ENCODE data around the gene AMHR2. TPM values are rescaled to one million over a fixed set of nuclear protein-coding genes. Genes with fewer than 3 reads are reported as not detected.

Gene AMHR2
- total RNA-seq, 1 donor from 2014 or later, result 0.60 TPM

DNA sequence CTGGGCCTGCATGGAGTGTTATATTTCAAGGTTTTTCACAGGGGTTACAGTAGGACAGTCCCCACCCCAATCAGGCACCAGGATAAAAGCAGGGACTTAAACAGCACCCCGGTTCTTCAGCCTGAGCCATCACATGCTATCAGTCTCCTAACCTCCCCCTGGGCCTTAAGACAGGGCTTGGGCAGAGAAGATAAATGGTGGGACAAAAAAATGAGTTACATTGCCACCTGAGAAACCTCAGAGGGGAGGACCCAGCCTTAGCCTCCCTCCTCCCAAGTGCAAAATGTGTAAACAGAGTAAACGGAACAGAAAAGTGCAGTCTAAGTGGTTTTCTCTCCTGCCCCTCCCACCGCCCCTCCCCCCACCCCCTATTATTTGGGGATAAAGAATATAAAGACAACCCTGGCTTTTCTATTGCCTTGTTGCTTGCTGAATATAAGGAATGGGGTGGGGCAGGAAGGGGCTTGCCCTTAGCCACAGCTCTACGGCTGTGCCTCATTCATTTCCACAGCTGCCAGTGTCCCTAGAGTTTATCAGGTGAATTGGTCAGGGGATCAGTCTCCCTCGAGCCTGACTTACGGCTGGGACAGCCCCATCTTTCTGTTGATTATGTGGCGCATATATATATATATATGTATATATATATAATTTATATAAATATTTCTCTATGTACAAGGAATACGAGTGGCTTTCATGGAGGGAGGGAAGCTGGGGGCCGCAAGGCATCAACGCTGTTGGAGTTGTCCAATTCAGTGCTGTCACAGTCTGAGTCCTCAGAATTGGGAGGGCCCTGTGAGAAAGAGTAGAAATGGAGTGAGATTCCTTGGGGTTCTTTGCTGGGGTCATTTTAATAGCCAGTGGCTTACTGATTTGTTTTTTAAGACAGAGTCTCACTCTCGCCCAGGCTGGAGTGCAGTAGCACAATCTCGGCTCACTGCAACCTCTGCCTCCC lies 57.1 kb downstream of the AMHR2 start:
- DNase-seq (ENCODE audit: low spot score), result no peak

Other genes with a start within 250 kb of the AMHR2 start
- 40.4 TPM for gene ZNF740, start 243.1 kb upstream of the AMHR2 start, total RNA-seq
- 44.3 TPM for gene CSAD, start 242.9 kb upstream of the AMHR2 start, total RNA-seq
- gene ITGB7, start 216.6 kb upstream of the AMHR2 start, total RNA-seq, result 5.8 TPM
- 41.8 TPM for gene RARG, start 191.6 kb upstream of the AMHR2 start, total RNA-seq
- gene ESPL1, start 155.6 kb upstream of the AMHR2 start, total RNA-seq, result 1.5 TPM
- gene PFDN5, start 128.3 kb upstream of the AMHR2 start, total RNA-seq, result 420 TPM
- gene MYG1, start 124.2 kb upstream of the AMHR2 start, total RNA-seq, result 63.4 TPM
- 55.5 TPM for gene AAAS, start 102.2 kb upstream of the AMHR2 start, total RNA-seq
- not detected for gene SP7, start 87.5 kb upstream of the AMHR2 start, total RNA-seq
- gene SP1, start 43.7 kb upstream of the AMHR2 start, total RNA-seq, result 104 TPM
- gene PRR13, start 17.9 kb downstream of the AMHR2 start, total RNA-seq, result 326 TPM
- 713 TPM for gene PCBP2, start 28.2 kb downstream of the AMHR2 start, total RNA-seq
- 29.2 TPM for gene MAP3K12, start 75.6 kb downstream of the AMHR2 start, total RNA-seq
- 33.3 TPM for gene TARBP2, start 77.4 kb downstream of the AMHR2 start, total RNA-seq
- not detected for gene NPFF, start 83.6 kb downstream of the AMHR2 start, total RNA-seq
- gene ATF7, start 202.5 kb downstream of the AMHR2 start, total RNA-seq, result 53.3 TPM